ENCODE data around the gene TNFSF10. TPM values are rescaled to one million over a fixed set of nuclear protein-coding genes. Genes with fewer than 3 reads are reported as not detected.

The TNFSF10 gene
- total RNA-seq, 1 experiment from 2014 or later: 21.4 TPM

DNA sequence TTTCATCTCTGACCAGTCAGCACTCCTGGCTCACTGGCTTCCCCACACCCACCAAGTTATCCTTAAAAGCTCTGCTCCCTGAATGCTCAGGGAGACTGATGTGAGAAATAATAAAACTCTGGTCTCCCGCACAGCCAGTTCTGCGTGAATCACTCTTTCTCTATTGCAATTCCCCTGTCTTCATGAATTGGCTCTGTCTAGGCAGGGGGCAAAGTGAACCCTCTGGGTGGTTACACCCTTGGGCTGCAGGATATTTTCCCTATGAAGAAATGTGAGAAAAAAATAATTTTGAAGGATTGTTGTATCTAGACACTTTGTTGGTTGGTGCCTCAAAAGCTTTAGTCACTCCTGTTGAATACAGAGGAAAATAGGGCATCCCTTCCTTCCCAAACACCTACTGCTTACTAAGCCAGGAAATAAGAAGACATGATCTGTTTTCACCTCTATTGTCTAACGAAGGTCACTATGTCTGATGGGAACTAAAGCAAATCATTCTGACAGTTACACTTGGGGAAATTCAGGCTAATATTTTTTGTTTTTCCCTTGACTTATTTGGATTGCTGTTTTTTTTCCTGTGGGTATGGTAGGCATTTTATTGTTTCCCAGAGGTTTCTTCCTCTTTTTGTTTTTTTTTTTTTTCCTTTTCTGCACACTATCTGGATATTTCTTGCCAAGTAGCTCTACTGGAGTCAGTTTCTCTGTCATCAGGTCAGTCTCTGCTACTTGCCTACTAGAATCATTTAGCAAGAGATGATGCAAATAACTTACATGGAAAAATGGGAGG lies 15.3 kb upstream of the TNFSF10 start:
- CTCF ChIA-PET: no interaction called here
- no peak overlapping the region for H3K27ac ChIP-seq

DNA sequence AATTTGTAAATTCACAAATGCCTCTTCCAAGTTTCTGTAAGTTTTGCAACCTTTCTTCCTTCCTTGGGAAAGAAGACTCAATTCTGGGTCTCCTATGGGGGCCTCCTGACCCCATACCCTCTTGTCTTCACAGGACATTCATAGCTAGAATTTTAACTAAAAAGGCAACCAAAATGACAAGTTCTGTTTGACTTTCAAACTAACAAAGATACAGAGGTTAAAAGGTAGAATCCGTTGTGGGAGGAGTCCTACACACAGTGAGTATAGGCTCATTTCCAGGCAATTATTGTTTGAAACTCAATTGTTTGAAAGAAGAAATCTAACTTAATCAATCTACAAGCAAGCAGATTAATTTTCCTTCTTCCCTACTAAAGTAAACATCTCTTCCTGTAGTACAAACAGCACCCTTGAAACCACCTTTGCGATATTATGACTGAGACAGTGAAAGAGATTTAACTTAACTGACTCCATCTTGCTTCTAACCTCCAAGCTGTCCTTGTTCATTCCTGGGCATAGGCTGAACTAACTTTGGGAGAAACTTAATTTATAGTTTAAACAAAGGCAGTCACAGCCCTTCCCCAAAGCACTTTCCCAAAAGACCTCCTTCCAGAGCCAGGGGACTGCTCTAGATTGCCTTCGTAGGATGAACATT lies 14.4 kb upstream of the TNFSF10 start:
- no peaks in the 10 kb centered on the region for H3K27me3 ChIP-seq (ENCODE audit: insufficient read depth, low read depth)
- no peaks in the 10 kb centered on the region for H3K9me2 ChIP-seq (ENCODE audit: insufficient read depth)
- H4K20me1 ChIP-seq (ENCODE audit: insufficient read depth): no peaks in the 10 kb centered on the region
- no peak for TF ChIP-seq EZH2 (IDR thresholded peaks at IDR 0.05; ENCODE audit: low read depth)
- TF ChIP-seq, protein P1, sequence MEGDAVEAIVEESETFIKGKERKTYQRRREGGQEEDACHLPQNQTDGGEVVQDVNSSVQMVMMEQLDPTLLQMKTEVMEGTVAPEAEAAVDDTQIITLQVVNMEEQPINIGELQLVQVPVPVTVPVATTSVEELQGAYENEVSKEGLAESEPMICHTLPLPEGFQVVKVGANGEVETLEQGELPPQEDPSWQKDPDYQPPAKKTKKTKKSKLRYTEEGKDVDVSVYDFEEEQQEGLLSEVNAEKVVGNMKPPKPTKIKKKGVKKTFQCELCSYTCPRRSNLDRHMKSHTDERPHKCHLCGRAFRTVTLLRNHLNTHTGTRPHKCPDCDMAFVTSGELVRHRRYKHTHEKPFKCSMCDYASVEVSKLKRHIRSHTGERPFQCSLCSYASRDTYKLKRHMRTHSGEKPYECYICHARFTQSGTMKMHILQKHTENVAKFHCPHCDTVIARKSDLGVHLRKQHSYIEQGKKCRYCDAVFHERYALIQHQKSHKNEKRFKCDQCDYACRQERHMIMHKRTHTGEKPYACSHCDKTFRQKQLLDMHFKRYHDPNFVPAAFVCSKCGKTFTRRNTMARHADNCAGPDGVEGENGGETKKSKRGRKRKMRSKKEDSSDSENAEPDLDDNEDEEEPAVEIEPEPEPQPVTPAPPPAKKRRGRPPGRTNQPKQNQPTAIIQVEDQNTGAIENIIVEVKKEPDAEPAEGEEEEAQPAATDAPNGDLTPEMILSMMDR (conservative IDR thresholded peaks at IDR 0.05): no peak
- intact Hi-C loops (cut with micrococcal nuclease; ENCODE audit: unreplicated experiment): no loop called here
- H3K79me2 ChIP-seq (ENCODE audit: low read depth): no peaks in the 10 kb centered on the region
- H2AFZ ChIP-seq: no peak overlapping the region
- no peaks in the 10 kb centered on the region for H3K36me3 ChIP-seq (ENCODE audit: low read depth)
- no peak overlapping the region for H3K4me2 ChIP-seq
- BruUV-seq (replicated peaks): no TSS peak
- peaks cover 22% of the 10 kb centered on the region for H3F3A ChIP-seq (ENCODE audit: insufficient read depth, low read depth)
- ChIA-PET POLR2A (ENCODE audit: unreplicated experiment) (no interaction called here), CTCF (no interaction called here)
- peaks cover 34% of the 10 kb centered on the region for H3K4me1 ChIP-seq (replicated peaks; ENCODE audit: insufficient read depth)
- H3K9me3 ChIP-seq (ENCODE audit: insufficient read depth, low read depth): 0 out of 2 replicates have a peak, but pooled peaks cover 6% of the 10 kb centered on the region
- H3K27ac ChIP-seq: no peak overlapping the region
- H3K4me3 ChIP-seq: no peak overlapping the region
- DNase-seq: no peak

More for the DNA sequence above, 15.3 kb upstream of the TNFSF10 start:
- Histone ChIP-seq H3K9me3 (ENCODE audit: insufficient read depth, low read depth) (0 out of 2 replicates have a peak, but pooled peaks cover 6% of the 10 kb centered on the region), H3K36me3 (ENCODE audit: low read depth) (no peaks in the 10 kb centered on the region), H3K27me3 (ENCODE audit: insufficient read depth, low read depth) (no peaks in the 10 kb centered on the region), H3K79me2 (ENCODE audit: low read depth) (no peaks in the 10 kb centered on the region), H2AFZ (no peak overlapping the region), H3K4me2 (no peak overlapping the region), H3F3A (ENCODE audit: insufficient read depth, low read depth) (peaks cover 22% of the 10 kb centered on the region), H3K9me2 (ENCODE audit: insufficient read depth) (no peaks in the 10 kb centered on the region), H4K20me1 (ENCODE audit: insufficient read depth) (no peaks in the 10 kb centered on the region), H3K4me1 (replicated peaks; ENCODE audit: insufficient read depth) (peaks cover 41% of the 10 kb centered on the region), H3K4me3 (no peak overlapping the region)
- no peak for DNase-seq
- intact Hi-C loops (cut with micrococcal nuclease; ENCODE audit: unreplicated experiment): no loop called here
- POLR2A ChIA-PET (ENCODE audit: unreplicated experiment): no interaction called here
- BruUV-seq (replicated peaks): no TSS peak
- TF ChIP-seq, protein P1 (conservative IDR thresholded peaks at IDR 0.05): no peak
- no peak for TF ChIP-seq EZH2 (IDR thresholded peaks at IDR 0.05; ENCODE audit: low read depth)

DNA sequence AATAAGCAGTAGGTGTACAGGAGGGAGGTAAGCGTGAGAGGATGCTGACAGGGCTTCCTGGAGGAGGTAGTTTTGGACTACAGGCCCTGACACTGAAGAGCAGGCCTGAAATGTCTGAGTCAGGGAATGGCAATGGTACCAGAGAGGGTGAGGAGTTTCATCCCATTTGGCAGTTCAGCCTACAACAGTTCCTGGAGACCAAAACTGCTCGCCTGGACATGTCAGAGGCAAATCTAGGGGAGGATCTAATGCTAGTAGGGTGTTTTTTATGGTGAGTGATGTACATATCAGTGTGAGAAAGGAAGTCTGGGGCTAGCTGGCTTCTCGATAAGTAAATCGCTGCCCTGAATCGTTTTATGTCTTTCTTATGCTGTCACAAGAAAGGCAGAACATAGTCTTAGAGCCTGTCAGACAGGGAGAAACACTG lies 13.8 kb upstream of the TNFSF10 start:
- H3K36me3 ChIP-seq (ENCODE audit: low read depth): no peaks in the 10 kb centered on the region
- no peaks in the 10 kb centered on the region for H4K20me1 ChIP-seq (ENCODE audit: insufficient read depth)
- H3F3A ChIP-seq (ENCODE audit: insufficient read depth, low read depth): peaks cover 22% of the 10 kb centered on the region
- H3K9me2 ChIP-seq (ENCODE audit: insufficient read depth): no peaks in the 10 kb centered on the region
- H2AFZ ChIP-seq: no peak overlapping the region
- intact Hi-C loops (cut with micrococcal nuclease; ENCODE audit: unreplicated experiment): no loop called here
- no peak overlapping the region for H3K27ac ChIP-seq
- no peak for DNase-seq
- H3K4me2 ChIP-seq: peak overlapping the region; percentile 24
- no TSS peak for BruUV-seq (replicated peaks)
- H3K79me2 ChIP-seq (ENCODE audit: low read depth): no peaks in the 10 kb centered on the region
- CTCF ChIA-PET: no interaction called here
- H3K27me3 ChIP-seq (ENCODE audit: insufficient read depth, low read depth): no peaks in the 10 kb centered on the region
- H3K4me1 ChIP-seq (replicated peaks; ENCODE audit: insufficient read depth): peaks cover 30% of the 10 kb centered on the region
- POLR2A ChIA-PET (ENCODE audit: unreplicated experiment): no interaction called here
- no peak for TF ChIP-seq EZH2 (IDR thresholded peaks at IDR 0.05; ENCODE audit: low read depth)
- TF ChIP-seq, protein P1 (conservative IDR thresholded peaks at IDR 0.05): no peak
- no peak overlapping the region for H3K4me3 ChIP-seq
- H3K9me3 ChIP-seq (ENCODE audit: insufficient read depth, low read depth): 0 out of 2 replicates have a peak, but pooled peaks cover 6% of the 10 kb centered on the region
